ENCODE data around the gene CASP7. TPM values are rescaled to one million over a fixed set of nuclear protein-coding genes. Genes with fewer than 3 reads are reported as not detected.

The CASP7 gene
- total RNA-seq, 3 donors from 2014 or later: 19.0 to 27.2 (median 24.3) TPM

- H3K9me3 ChIP-seq: no peaks in the 10 kb centered on the region
- intact Hi-C loops (cut with DNase I; ENCODE audit: low total_unique reads): loop anchor here (10.0 kb wide), 1 partner anchor 388 kb away; no protein-coding TSS in a partner anchor
- no peak for DNase-seq (ENCODE audit: low spot score in 2 of 2)
- no peak overlapping the region for H3K27ac ChIP-seq
- H3K4me3 ChIP-seq: no peak overlapping the region
- H3K27me3 ChIP-seq: no peaks in the 10 kb centered on the region
- no peaks in the 10 kb centered on the region for H3K36me3 ChIP-seq
- H3K4me1 ChIP-seq: peaks cover 0 to 6% of the 10 kb centered on the region in 2 donors
- TF ChIP-seq CTCF (IDR thresholded peaks at IDR 0.05): no peak
- no peak for TF ChIP-seq POLR2A (IDR thresholded peaks at IDR 0.05)
- no peak for TF ChIP-seq POLR2AphosphoS5 (IDR thresholded peaks at IDR 0.05)
Measured at GRCh38 chr10:113716109-113716910, 36.6 kb downstream of the CASP7 start.

- DNase-seq (ENCODE audit: low spot score in 2 of 2): no peak
- H3K27me3 ChIP-seq: no peaks in the 10 kb centered on the region
- no peak overlapping the region for H3K27ac ChIP-seq
- H3K4me3 ChIP-seq: no peak overlapping the region
- no peaks in the 10 kb centered on the region for H3K9me3 ChIP-seq
- H3K4me1 ChIP-seq: peaks cover 0 to 3% of the 10 kb centered on the region in 2 donors
- no peaks in the 10 kb centered on the region for H3K36me3 ChIP-seq
- TF ChIP-seq CTCF (IDR thresholded peaks at IDR 0.05): no peak
- no peak for TF ChIP-seq POLR2A (IDR thresholded peaks at IDR 0.05)
- no peak for TF ChIP-seq POLR2AphosphoS5 (IDR thresholded peaks at IDR 0.05)
- intact Hi-C loops (cut with DNase I; ENCODE audit: low total_unique reads): loop anchor here (10.0 kb wide), 1 partner anchor 386 kb away; no protein-coding TSS in a partner anchor
Measured at GRCh38 chr10:113718969-113719822, 39.5 kb downstream of the CASP7 start.

GRCh38 chr10:113720386-113720785, 40.7 kb downstream of the CASP7 start:
- Histone ChIP-seq H3K9me3 (no peaks in the 10 kb centered on the region), H3K27me3 (no peaks in the 10 kb centered on the region), H3K4me1 (no peaks in the 10 kb centered on the region), H3K4me3 (no peak overlapping the region), H3K36me3 (no peaks in the 10 kb centered on the region), H3K27ac (no peak overlapping the region)
- intact Hi-C loops (cut with DNase I; ENCODE audit: low total_unique reads): no loop called here
- TF ChIP-seq CTCF (IDR thresholded peaks at IDR 0.05) (no peak), POLR2AphosphoS5 (IDR thresholded peaks at IDR 0.05) (no peak), POLR2A (IDR thresholded peaks at IDR 0.05) (no peak)
- DNase-seq (ENCODE audit: low spot score in 2 of 2): no peak

- Histone ChIP-seq H3K4me3 (no peak overlapping the region), H3K4me1 (no peaks in the 10 kb centered on the region), H3K27ac (no peak overlapping the region), H3K27me3 (no peaks in the 10 kb centered on the region), H3K36me3 (peaks cover 5% of the 10 kb centered on the region), H3K9me3 (peaks cover 0 to 3% of the 10 kb centered on the region in 2 donors)
- no peak for DNase-seq (ENCODE audit: low spot score in 2 of 2)
- intact Hi-C loops (cut with DNase I; ENCODE audit: low total_unique reads): no loop called here
- no peak for TF ChIP-seq CTCF (IDR thresholded peaks at IDR 0.05)
- no peak for TF ChIP-seq POLR2AphosphoS5 (IDR thresholded peaks at IDR 0.05)
- no peak for TF ChIP-seq POLR2A (IDR thresholded peaks at IDR 0.05)
Measured at GRCh38 chr10:113732160-113732881, 52.6 kb downstream of the CASP7 start.
